Activated gamma-delta T cell treated with Interleukin-2 at 50 U/mL for 16 hours (primary cell): Measurements from ENCODE around the gene MTAP.

Experiments used
- DNase-seq: peaks from one replicate; pipeline ENCODE4 v3.0.0-alpha.2; 2020

Gene MTAP

DNA sequence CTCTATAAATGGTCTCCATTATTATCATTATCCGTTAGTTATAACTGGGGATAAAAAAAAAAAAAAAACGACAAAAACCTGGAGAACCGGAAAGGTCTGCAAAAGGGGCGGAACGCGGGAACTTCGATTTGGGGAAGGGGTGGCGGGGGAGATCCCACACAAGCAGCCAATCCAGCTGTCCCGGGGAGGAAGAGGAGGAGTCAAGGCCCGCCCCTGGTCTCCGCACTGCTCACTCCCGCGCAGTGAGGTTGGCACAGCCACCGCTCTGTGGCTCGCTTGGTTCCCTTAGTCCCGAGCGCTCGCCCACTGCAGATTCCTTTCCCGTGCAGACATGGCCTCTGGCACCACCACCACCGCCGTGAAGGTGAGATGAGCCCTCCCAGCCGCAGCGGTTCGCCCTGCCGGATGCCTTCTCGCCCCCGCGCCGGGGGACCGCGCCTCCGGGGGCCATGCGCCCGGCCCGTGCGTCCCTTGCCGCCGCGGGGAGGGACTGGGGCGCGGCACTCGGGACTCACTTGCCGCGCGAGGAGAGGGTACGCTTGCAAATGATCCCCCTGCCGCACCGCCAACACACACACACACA lies at the start of gene MTAP:
TSS of gene MTAP (plus strand) at position 219 of the 583 bp plus-strand sequence. CDS start at position 332, 113 bp downstream.
- peak; percentile 52 for DNase-seq

DNA sequence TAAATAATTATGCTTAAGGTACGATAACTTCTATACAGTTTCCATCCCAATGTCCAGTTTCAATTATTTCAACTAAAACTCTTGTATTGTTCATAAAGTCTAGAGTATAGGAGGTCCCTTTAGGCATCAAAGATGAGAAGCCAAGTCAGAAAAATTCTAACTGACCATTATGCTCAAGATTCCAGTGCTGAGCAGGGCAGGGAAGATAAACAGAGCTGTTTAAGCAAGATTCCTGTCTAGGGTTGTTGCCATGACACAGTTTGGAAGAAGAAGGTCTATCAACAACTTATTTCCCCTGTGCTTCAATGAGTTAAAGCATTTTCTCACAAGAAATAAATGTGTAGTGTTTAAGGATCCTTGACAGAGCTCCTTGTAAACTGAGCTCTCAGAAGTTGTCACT lies 48.9 kb upstream of the MTAP start:
- no peak for DNase-seq

DNA sequence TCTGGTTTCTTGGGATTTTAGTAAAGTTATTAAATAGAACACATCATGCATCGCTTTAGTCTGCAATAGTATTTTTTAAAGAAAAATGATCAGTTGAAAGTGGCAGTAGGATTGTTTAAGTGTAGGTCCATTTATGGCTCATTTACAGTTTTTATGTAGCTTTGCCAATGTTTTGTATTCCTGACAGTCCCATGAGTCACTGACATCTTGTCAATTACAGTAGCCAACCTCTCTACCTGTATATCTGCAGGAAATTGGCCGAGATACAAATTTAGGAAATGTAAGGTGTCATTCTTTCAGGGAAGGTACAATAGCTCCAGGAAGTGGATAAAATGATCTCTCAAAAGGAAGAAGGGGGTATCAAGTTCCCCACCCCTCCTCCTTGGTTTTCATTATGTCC lies 47.7 kb upstream of the MTAP start:
- DNase-seq = no peak

DNA sequence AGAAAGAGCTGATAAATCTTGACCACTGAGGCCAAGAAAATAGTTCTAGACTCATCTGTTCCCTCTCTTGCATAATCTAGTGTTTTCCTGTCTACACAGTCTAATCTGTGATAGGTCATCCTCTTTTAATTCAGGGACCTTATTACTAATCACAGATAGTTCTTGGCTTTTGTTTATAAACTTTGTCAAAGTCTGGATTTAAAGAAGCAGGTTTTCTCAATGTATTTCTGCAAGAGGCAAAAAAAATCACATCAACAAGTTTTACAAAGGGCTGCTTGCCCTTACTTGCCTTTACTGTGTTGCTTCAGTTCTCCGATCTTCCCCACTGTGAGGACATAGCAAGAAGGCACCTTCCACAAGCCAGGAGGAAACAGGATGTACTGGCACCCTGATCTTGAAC lies 43.9 kb upstream of the MTAP start:
- no peak for DNase-seq

DNA sequence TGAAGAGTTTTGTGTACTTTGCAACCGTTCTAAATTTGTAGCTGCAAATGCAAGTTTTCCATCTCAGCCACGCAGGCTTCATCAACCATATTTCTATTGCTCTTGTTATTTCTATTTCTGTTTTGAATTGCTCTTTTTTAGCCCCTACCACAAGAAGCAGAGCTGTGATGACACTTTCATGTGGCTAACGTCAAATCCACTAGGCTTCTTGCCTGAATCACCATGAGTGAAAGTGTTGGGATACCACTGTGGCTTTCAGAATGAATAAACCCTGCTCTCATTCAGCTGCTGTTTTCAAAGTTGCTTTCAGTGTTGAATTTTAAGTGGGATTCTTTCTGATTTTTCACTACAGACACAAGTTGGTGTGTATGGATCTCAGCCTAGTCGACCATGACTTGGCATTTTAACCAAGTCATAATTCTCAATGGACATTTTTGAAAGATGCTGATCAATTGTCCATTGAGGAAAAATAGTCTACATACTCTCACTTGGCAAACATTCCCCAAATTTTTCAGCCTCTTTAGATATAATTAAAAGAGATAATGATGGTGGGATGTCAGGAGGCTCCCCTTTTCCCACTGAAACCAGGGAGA lies 41.0 kb upstream of the MTAP start:
- no peak for DNase-seq

DNA sequence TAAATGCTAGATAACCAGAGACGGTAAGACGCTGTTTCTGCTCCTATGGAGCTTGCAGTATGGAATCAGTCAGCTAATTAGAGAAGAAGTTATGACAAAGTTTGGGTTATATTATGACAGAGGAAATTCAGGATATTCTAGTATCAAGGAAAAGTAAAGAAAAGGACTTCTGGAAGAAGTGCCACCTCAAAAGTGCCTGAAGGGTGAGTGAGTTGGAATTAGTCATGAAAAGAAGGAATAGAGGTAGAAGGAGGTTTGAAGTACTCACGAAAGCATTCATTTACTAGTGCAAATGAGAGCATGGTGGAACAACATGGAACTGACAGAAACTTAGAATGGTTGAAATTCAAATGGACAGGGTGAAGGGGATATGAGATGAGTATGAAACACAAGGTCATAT lies 40.4 kb upstream of the MTAP start:
- DNase-seq = no peak

DNA sequence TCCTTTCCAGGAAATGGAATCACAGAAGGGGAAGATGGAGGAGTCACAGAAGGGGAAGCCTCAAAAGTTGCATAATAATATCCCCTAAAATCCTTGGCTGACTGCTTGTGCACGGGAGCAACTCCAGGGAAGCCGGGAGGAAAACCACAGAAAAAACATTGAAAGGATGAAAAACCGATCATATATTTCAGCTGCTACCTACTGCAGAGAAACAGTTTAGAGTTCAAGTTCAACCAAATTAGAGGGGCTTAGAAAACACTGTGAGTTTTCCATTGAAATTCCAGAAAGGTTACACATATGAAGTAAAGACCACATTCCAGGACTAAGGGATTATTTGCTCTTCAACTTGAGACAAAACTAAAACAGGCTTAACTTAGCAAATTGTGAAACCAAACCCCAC lies 37.6 kb upstream of the MTAP start:
- no peak for DNase-seq

DNA sequence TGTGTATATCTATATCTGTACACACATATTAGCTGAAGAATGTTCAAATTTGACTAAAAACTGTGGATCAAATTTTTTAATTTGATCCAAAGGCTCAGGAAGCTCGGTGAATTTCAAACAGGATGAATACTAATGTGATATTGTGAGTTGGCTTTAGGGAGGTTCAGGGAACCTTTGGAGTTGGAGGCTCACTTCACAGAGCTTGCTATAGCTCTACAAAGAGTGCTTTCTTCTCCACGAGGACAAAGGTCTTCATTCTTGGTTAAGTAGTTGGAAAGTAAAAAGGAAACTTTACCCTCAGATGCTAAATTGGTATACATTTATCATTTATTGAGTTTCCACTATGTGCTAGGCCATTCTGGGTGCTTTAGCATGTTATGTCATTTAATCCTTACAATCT lies 36.3 kb upstream of the MTAP start:
- DNase-seq = no peak

DNA sequence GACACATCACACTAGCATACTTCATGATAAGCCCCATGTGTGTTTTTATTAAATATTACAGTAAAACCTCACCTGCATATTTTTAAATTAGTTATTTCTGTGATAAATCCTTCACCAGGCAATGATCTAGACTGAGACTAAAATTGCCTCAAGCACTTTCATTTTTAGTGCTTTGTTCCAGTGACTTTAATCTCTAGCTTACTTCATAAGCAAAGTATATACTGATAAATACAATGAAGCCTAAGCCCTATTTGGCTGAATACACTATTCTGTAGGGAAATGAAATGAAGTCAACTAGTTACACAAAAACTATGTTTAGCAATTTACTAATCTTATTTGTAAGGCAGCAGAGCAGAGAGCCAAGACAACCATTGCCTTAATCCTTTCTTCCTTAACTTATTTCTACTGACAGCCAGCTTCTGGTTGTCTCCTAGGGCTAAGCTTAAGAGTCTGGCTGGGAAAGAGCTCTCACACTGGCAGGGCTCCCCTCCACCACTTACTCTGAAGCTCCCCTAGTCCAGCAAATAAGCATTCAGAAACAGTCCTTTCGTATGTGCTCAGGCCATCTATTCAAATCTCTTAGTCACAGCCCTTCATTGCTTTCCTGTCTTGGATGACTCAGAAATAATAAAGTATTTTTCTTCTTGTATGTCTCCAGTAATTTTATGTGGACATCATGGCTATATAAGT lies 31.4 kb upstream of the MTAP start:
- DNase-seq = no peak

DNA sequence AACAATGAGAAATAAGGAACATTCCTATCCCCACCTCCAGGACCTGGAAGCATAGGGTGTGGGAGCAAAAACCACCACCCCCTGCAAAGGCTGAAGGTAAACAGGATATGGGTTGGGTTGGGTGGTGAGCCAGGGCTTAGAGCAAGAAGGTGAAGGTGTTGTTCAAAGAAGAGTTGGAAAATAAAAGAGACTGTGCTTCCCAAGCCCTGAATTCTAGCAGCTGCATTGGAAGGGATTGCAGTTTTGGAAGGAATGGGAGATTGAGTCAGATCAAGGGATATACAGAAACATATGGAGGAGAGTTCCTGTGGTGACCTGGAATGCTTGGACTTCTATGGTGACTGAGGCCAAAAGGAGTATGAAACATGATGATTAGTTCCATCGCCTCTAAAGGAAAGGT lies 24.7 kb upstream of the MTAP start:
- no peak for DNase-seq

DNA sequence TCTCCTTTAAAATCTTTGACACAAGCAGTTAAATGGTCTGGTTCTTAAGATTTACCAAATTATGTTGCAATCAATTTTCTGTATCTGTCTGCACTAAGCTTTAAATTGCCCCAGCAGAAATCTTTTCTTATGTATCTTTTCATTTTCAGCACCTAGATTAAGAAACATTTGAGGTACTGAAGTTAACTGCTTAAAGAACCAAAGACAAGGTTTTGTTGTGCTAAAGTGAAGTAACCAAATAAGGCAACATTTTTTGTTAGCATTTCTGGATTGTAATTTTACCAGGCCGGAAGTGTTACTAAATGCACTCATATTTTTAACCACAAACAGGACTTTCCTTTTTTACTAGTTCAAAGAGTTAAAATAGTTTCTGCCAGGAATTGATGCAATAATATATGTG lies 24.1 kb upstream of the MTAP start:
- DNase-seq = no peak

DNA sequence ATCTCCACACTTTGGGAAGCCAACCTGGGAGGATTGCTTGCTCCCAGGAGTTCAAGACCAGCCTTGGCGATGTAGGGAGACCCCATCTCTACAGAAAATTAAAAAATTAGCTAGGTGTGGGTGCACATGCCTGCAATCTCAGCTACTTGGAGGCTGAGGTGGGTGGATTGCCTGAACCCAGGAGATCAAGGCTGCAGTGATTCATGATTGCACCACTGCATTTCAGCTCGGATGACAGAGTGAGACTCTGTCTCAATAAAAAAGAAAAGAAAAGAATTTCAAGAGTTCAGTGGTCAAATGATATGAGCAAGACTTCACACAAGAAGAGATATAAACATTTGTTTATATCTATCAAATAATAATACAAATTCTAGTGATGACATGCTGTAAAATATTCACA lies 23.0 kb upstream of the MTAP start:
- DNase-seq = no peak

DNA sequence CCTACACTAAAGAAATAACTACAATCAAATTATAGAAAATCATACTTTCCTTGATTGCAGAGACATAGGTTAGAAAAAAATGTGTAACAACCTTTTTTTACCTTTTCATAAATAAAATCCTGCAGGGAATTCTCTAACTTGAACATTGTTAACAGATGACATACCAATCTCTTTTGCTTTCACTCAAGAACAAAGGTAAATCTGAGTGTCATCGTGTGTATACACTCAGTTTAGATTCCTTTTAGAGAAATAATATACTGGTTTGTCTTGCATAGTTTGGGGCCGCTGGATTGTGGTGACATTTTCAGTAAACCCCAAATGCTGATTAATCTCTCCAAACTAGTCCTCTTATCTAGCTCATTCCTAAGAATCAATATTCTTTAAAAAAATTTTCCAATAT lies 20.8 kb upstream of the MTAP start:
- no peak for DNase-seq

DNA sequence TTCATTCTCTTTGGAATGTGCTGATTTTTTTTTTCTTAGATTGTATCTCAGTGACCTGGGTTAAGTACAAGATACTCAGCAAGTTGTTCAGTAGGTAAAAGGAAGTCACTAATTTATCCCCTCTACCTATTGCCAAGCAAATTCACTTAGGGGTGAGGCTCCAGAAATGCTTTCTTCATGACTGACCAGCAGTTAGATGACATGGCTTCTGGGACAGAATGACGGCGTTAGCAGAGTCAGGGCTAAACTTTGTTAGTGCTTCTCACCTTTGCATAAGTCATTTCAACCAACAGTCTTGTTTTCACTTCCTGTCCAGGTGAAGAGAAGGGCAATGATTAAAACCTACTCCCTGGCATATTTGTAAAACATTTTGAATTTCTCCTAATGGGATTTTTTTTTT lies 20.2 kb upstream of the MTAP start:
- no peak for DNase-seq

DNA sequence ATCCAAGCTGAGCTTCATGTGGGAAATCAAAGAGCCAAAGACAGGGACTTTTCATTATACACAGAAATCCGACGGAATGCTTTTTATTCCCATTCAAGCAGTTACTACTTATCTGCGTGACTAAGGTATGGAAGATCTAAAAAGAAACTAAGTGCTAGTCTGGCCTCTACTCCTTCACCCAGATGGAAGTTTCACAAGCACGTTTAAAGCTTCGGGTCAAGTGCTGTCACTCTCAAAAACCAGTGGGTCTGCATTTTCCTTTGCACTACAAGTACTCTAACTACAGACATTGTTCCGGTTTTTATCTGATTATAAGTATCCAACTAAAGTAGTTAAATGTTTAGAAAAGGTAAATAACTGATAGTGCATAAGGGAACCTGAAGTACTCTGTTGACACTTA lies 13.7 kb upstream of the MTAP start:
- DNase-seq = no peak

DNA sequence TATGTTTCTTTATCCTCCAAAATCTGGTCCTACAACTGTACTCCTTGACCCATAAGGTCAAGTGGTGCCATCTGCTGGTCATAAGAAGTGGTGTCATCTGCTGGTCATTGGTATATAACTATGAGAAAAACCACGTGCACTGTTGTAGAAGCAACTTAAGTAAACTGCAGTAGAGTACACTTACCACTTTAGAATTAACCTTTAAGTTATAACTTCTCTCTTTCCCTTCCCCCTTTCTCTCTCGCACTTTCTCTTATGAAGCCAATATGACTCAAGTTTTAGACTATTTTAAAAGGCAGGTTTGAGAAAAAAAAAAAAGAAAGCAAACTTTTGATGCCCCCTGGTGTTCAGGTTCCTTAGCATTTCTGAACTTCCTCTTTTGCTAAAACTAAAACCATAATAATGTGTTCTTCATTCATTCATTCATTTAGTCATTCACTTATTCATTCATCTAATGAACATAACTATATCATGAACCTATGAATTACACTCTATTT lies 12.8 kb upstream of the MTAP start:
- peak; percentile 35 for DNase-seq

DNA sequence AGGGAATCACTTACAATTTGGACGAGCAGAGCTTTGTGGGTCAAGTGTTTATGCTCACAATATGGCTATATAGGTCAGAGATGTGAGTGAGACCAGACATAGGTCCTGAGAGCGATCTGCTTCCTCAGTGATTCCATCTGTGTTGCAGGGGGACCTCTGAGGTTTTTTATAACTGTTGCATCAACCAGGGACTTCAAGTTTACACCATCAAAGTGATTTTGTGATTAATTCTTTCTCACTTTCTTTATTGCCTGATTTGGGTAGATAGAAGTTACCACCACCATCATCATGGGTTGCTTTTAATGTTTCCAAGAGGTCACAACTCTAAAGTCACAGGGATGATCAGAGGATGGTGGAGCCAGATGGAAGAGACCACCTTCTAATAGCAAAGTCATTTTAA lies 7.0 kb upstream of the MTAP start:
- no peak for DNase-seq

DNA sequence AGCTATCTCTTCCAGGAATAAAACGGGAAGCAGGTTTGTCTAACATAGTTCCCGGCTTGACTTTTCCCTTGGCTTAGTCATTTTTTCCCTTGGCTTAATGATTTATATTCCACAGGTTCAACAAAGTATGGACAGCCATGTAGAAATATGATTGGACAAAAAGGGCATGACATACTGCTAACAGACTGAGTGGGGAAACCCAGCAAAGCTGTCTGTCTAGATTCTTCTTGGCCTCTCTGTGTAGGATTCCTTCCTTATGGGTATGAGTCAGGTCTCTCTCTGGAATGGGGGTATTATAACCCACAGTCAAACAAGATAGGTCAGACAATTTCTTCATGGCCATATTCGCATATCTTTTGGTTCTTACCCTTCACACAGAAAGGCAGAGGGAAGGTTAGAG lies 5.7 kb upstream of the MTAP start:
- no peak for DNase-seq

DNA sequence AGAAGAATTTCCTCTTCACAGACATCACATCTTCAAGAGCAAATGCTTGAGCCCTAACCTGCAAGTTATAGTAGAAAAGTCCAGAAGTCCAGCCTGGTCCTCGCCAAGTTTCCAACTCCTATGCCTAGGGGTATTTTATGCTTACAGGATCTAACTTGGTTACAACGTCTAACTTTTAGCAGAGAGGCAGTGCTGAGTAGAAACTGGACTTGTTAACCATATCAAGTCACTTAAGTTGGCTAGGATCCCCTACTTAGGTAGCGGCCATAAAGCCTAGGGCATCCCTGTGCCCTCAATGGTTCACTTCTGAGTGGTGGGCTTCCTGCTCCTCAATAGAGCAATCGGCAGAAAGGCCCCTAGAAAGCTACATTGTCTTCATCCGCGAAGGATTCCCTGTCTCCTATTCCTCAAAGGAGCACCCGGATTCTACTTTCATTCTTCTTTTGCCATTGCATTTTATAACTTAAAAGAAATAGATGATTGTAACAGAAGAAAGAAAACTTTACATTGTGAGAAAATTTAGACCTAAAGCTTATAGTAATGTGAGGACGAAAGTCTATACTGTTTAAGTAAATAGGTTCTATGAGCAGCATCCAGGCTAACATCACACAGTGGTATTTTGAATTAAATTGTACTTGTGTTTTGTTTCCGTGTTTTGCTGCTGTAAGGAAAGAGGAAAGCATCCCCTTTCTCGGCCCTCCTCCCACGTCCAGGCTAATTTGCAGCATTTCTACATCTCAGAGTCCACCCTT lies 1.3 kb upstream of the MTAP start:
- no peak for DNase-seq

DNA sequence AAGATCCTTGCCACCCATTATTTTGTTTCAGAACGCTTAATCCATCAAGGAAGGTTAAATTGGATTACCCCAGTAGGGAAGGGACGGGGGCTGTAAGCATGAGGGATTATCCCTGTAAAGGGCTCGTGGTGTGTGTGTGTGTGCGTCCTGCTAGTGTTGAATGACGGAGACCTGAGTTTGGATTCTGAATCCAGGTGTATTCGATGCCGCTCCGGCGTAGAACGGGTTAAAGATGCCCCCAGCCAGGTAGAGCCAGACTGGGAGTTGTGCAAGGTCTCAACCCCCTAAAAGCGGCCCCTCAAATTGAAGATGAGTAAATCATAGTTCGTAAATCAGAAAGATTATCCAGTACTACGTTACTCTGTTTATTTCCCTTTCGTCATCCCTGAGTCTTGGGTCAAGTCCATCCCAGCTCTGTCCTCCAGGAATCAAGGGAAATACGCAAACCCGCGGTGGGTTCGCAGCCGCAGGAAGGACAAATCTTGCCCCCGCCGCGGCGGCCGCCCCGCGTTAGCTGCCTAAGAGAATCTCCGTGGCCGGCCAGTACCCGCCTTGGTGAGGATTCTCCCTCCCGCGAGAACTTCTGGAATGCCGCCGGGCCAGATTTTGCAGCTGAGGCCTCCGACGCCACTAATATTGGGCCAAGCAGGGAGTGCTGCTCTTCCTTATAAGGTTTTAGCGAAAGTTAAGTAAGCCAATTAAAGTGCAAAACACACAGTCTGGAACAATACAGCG lies 586 bp upstream of the MTAP start:
- DNase-seq = no peak

DNA sequence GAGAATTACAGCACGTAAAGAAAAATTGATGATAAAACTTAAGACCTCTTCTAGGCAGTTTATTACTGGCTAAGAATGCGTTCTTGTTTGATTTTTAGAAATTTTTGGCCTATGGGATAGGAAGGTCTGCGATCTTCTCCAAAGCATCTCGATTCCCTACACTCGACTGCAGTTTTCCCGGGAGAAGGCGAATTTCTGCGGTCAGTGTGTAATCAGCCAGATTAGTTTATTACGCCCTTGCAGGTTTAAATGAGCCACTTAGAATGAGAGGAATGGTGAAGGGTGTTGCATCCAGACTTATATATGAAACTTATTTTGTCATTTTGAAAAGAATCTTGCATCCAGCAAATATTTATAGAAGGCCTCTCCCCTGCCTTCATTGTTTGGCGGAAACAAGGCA lies 1.2 kb downstream of the MTAP start:
- no peak for DNase-seq

DNA sequence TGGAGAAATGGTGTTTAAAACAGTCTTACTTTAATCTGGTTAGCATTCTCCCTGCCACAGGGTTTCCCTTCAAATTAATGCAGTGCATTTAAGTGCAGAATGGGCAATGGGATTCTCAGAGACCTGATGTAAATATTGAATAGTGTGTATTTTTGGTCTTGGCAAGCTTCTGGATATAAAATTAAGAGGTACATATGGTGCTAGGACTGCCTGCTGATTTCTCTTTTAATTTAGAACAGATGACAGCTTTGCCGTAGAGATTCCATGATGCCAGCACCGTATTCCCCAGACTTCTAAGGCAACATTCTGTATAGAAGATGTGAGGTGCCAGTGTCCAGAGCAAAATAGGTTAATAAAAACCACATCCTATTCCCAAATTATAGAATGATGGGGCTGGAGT lies 1.9 kb downstream of the MTAP start:
- DNase-seq = no peak

DNA sequence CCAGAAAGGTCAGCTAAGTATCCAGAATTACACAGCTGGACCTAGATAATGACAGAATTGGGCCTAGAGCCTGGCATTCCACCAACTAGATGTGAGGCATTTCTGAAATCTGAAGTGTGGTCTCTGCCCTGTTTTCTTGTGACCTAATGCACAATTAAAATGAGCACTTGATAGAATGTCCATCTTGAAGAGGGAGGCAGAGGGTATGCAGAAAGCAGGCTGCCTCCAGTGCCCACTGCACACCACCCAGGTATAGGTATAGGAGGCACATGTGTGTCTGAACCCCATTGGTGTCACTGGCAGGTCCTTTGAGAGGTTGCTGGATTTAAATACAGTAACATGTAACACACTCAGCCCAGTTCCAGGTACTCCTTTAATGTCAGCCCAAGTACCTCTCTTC lies 2.4 kb downstream of the MTAP start:
- DNase-seq = no peak
